Placental pericyte (primary cell): ENCODE data around the gene DDR2. TPM values are rescaled to one million over a fixed set of nuclear protein-coding genes. Genes with fewer than 3 reads are reported as not detected.

Source experiments
- small RNA-seq: library from RNA; depleted of rRNA; stranded (forward); fragments of <200 nt; gene quantifications from one replicate; pipeline ENCODE3, GENCODE V24; 2012; ENCODE audit warnings: low replicate concordance
- total RNA-seq: library from RNA; depleted of rRNA; stranded (reverse); fragments of >200 nt; gene quantifications from 2 replicates; pipeline ENCODE4 v1.2.3, GENCODE V29; 2012

DDR2 gene
- total RNA-seq, result 190 and 287 TPM in 2 replicates

GRCh38 chr1:162632217-162632666 is at the start of gene DDR2:
Gene DDR2 (plus strand): TSS chr1:162632464. CDS start chr1:162719064, 86,600 bp downstream.

DNA sequence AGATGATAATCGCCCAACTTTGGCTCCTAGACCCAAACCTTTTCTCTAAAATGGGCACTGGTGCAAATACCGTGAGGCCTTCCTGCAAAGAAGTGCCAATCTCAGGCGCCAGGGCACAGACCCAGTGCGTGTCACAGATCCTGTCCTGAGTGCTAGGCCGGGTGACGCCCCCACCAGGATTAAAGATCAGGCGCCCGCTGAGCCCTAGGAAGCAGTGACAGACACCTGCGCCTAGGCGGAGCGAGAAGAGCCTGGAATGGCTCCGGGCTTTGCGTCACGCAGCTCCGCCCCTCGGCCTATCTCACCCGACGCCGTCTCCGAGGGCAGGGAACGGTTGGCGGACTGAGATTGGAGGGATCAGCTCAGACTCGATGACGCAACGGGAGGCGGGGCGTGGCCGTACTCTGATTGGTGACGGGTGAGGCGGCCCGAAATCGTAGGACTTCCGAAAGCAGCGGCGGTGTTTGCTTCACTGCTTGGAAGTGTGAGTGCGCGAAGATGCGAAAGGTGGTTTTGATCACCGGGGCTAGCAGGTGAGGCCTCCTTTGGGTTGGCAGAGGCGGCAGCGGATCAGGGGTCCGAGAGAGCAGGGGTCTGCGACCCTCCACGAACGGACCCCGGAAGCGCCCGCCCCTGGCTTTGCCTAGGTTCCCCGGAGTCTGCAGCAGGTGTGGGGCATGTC is 158.2 kb downstream of the DDR2 start, which contains the start of gene HSD17B7:
Gene HSD17B7 (plus strand): TSS at position 400 of the 682 bp plus-strand sequence. CDS start 99 bp downstream, at position 499.

Small RNA genes within 50 kb of the gene (small RNA-seq; reads per million reads assigned to genes)
- gene RN7SL861P, result not detected

Other genes with a start within 250 kb of the DDR2 start
- gene SH2D1B, start 220.3 kb upstream of the DDR2 start, total RNA-seq, result not detected in 2 replicates
- 41.8 and 119 TPM in 2 replicates for gene UHMK1, start 134.6 kb upstream of the DDR2 start, total RNA-seq
- gene UAP1, start 70.7 kb upstream of the DDR2 start, total RNA-seq, result 121 and 155 TPM in 2 replicates
- 19.5 and 62.2 TPM in 2 replicates for gene HSD17B7, start 158.2 kb downstream of the DDR2 start, total RNA-seq
- under 0.01 TPM in 1 of 2 replicates, not detected in the other for gene CCDC190, start 228.7 kb downstream of the DDR2 start, total RNA-seq